ENCODE results near the gene EYS.

The EYS gene

GRCh38 chr6:64238071-64238470, 1469.0 kb downstream of the EYS start:
- no peak for TF ChIP-seq CTCF (conservative IDR thresholded peaks at IDR 0.05)
- H3K27ac ChIP-seq = no peak overlapping the region

GRCh38 chr6:64233746-64234145, 1473.3 kb downstream of the EYS start:
- H3K27ac ChIP-seq = no peak overlapping the region
- no peak for TF ChIP-seq CTCF (conservative IDR thresholded peaks at IDR 0.05)

- H3K27ac ChIP-seq = no peak overlapping the region
These were observed 1475.1 kb downstream of the EYS start for GRCh38 chr6:64231928-64232327.

GRCh38 chr6:64230530-64230929, 1476.5 kb downstream of the EYS start:
- TF ChIP-seq CTCF (conservative IDR thresholded peaks at IDR 0.05) = no peak

More at GRCh38 chr6:64231928-64232327, 1475.1 kb downstream of the EYS start:
- TF ChIP-seq CTCF (conservative IDR thresholded peaks at IDR 0.05) = no peak

GRCh38 chr6:64227863-64228262, 1479.2 kb downstream of the EYS start:
- TF ChIP-seq CTCF (conservative IDR thresholded peaks at IDR 0.05) = no peak
- H3K27ac ChIP-seq = no peak overlapping the region

More at GRCh38 chr6:64230530-64230929, 1476.5 kb downstream of the EYS start:
- no peak overlapping the region for H3K27ac ChIP-seq

- H3K27ac ChIP-seq = no peak overlapping the region
- no peak for TF ChIP-seq CTCF (conservative IDR thresholded peaks at IDR 0.05)
These were observed 1481.5 kb downstream of the EYS start for GRCh38 chr6:64225503-64225902.

- H3K27ac ChIP-seq = no peak overlapping the region
- TF ChIP-seq CTCF (conservative IDR thresholded peaks at IDR 0.05) = no peak
These were observed 1482.2 kb downstream of the EYS start for GRCh38 chr6:64224819-64225218.

GRCh38 chr6:64221776-64222175, 1485.2 kb downstream of the EYS start:
- TF ChIP-seq CTCF (conservative IDR thresholded peaks at IDR 0.05) = no peak
- H3K27ac ChIP-seq = no peak overlapping the region

Measured in VCaP (cell line).